Bone marrow (tissue), 2 donors: ENCODE measurements around the gene SPANXA2.
"Not testable (repeated sequence)": the region's sequence is repeated elsewhere in the genome, so short reads cannot be mapped to it uniquely, and the experiment has no call there.

ENCODE experiments used
- DNase-seq, 2 donors: peaks; one replicate each; lab custom pipeline; 2025; lab: John Stamatoyannopoulos, UW

Gene SPANXA2

GRCh38 chrX:141589408-141589807 is at the start of gene SPANXA2:
Gene SPANXA2, plus strand, starts transcription at chrX:141589708. Its CDS starts 60 bp downstream, at chrX:141589768.
- DNase-seq: not testable (repeated sequence)

GRCh38 chrX:141542551-141542950 is 47.0 kb upstream of the SPANXA2 start:
- DNase-seq: not testable (repeated sequence)

GRCh38 chrX:141584638-141585037 is 4.9 kb upstream of the SPANXA2 start, which contains the start of gene SPANXA1:
Gene SPANXA1, minus strand, starts transcription at chrX:141584738. Its CDS starts 60 bp downstream, at chrX:141584678.
- DNase-seq: not testable (repeated sequence)

GRCh38 chrX:141609111-141609510 is 19.6 kb downstream of the SPANXA2 start:
- DNase-seq: no peak

GRCh38 chrX:141619336-141619735 is 29.8 kb downstream of the SPANXA2 start:
- no peak for DNase-seq

GRCh38 chrX:141632124-141632523 is 42.6 kb downstream of the SPANXA2 start:
- DNase-seq: no peak

GRCh38 chrX:141638550-141638949 is 49.0 kb downstream of the SPANXA2 start:
- no peak for DNase-seq
